Tibial nerve (tissue), 4 donors: Measurements from ENCODE around the gene MEFV.

Source experiments
- CTCF ChIP-seq, 5 experiments: fragments of 200-600 bp in 3 of 5; fragments of 450-650 bp in 2 of 5; sonication (generic) in 3 of 5; IDR thresholded peaks; one replicate each; pipeline ENCODE4 v1.5.1; 2016 to 2019; ENCODE audit warnings: antibody characterized with exemption in 5 of 5, mild to moderate bottlenecking in 3 of 5, moderate library complexity in 2 of 5
- EP300 ChIP-seq, 2 donors: sonication (generic); formaldehyde crosslinking; IDR thresholded peaks; one replicate each; pipeline ENCODE4 v1.6.1; 2017; ENCODE audit warnings: antibody characterized with exemption in 2 of 2, mild to moderate bottlenecking in 1 of 2
- POLR2A ChIP-seq, 2 donors: fragments of 450-650 bp; IDR thresholded peaks; one replicate each; pipeline ENCODE4 v1.6.1; 2017; ENCODE audit warnings: antibody characterized with exemption in 2 of 2, mild to moderate bottlenecking in 2 of 2, moderate library complexity in 2 of 2

- no peak for TF ChIP-seq CTCF (IDR thresholded peaks at IDR 0.05)
- no peak for TF ChIP-seq EP300 (IDR thresholded peaks at IDR 0.05)
- TF ChIP-seq POLR2A (IDR thresholded peaks at IDR 0.05), result no peak
Observed at GRCh38 chr16:3214904-3215600, 41.4 kb downstream of the MEFV start.
